Fibroblast of the aortic adventitia (primary cell): ENCODE data around the gene GPT2. TPM values are rescaled to one million over a fixed set of nuclear protein-coding genes. Genes with fewer than 3 reads are reported as not detected.
A peak's percentile ranks its signal among the peaks of the same experiment; 100 is the strongest.

Experiments used
- DNase-seq: peaks from one replicate; pipeline ENCODE4 v3.0.0-alpha.2; 2010; ENCODE audit warnings: low read depth
- H3K4me3 ChIP-seq: 2 replicates; pipeline ENCODE4 v1.5.1; 2011; ENCODE audit warnings: low read depth, mild to moderate bottlenecking, control low read depth, low read length, moderate library complexity
- total RNA-seq: library from RNA; depleted of rRNA; stranded (reverse); fragments of >200 nt; gene quantifications from 2 replicates; pipeline ENCODE4 v1.2.3, GENCODE V29; 2012; ENCODE audit warnings: low replicate concordance
- TF ChIP-seq, protein P1 (sequence below): IDR thresholded peaks from 2 replicates; pipeline ENCODE4 v1.5.1; 2011; ENCODE audit warnings: mild to moderate bottlenecking, low read length, control low read depth, inconsistent platforms; ENCODE audit not compliant: insufficient read depth

The GPT2 gene
- total RNA-seq, 1 donor: 9.7 TPM

DNA sequence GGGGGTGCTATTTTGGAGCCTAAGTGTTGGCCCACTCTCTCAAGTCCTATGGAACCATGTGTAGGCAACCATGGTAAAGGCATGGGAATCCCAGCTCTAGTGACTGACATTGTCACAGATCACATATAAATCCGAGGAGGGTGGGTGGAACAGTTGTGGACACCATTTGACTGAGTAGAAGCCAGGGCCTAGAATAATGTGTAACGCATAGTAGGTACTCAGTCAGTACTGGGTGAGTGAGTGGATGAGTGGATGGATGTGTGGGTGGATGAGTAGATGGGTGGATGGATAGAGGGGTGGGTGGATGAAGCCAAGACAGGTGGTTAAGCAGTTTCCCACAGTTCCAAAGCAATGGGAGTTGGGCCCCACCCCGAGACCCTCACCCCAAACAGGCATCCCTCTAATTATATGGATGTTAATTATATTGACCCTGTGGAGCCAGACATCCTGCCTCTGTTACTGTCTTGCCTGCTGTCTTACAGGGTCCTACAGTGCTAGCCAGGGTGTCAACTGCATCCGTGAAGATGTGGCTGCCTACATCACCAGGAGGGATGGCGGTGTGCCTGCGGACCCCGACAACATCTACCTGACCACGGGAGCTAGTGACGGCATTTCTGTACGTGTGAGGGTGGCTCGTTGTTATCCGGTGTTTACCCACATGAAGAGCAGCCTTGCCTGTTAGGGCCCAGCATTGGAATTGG is 22.3 kb downstream of the GPT2 start:
- DNase-seq: no peak
- TF ChIP-seq, protein P1, sequence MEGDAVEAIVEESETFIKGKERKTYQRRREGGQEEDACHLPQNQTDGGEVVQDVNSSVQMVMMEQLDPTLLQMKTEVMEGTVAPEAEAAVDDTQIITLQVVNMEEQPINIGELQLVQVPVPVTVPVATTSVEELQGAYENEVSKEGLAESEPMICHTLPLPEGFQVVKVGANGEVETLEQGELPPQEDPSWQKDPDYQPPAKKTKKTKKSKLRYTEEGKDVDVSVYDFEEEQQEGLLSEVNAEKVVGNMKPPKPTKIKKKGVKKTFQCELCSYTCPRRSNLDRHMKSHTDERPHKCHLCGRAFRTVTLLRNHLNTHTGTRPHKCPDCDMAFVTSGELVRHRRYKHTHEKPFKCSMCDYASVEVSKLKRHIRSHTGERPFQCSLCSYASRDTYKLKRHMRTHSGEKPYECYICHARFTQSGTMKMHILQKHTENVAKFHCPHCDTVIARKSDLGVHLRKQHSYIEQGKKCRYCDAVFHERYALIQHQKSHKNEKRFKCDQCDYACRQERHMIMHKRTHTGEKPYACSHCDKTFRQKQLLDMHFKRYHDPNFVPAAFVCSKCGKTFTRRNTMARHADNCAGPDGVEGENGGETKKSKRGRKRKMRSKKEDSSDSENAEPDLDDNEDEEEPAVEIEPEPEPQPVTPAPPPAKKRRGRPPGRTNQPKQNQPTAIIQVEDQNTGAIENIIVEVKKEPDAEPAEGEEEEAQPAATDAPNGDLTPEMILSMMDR: no peak
- no peak overlapping the region for H3K4me3 ChIP-seq

DNA sequence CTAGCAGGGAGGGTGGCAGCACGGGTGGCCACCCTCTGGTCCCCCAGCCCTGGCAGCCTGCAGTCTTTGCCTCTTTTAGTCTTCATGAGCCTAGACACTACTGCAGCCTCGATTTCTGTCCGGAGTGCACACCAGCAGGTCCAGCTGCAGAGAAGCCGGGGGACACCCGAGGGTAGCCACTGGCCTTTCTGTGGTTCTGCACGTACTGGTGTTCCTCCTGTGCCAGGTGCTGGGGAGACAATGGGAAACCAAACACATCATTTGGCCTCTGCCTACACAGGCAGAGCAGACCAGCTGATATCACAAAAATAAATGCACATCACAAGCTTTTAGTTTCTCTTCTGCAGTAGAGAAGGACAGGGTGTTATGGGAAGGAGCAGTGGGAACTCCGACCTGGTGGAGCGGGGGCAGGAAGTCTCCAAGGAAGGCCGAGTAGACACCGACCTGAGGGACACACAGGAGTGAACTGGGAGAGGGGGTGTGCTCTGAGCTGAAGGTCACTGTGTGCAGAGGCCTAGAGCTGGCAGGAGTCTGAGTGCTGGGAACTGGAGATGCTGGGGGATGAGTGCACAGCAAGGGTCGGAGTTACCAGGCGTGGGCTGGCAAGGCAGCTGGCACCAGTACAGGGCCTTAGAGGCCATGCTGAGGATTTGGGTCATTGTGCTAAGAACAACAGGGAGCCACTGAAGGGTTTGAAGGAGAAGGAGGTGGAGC is 23.1 kb downstream of the GPT2 start:
- TF ChIP-seq, protein P1: no peak
- no peak overlapping the region for H3K4me3 ChIP-seq
- no peak for DNase-seq

DNA sequence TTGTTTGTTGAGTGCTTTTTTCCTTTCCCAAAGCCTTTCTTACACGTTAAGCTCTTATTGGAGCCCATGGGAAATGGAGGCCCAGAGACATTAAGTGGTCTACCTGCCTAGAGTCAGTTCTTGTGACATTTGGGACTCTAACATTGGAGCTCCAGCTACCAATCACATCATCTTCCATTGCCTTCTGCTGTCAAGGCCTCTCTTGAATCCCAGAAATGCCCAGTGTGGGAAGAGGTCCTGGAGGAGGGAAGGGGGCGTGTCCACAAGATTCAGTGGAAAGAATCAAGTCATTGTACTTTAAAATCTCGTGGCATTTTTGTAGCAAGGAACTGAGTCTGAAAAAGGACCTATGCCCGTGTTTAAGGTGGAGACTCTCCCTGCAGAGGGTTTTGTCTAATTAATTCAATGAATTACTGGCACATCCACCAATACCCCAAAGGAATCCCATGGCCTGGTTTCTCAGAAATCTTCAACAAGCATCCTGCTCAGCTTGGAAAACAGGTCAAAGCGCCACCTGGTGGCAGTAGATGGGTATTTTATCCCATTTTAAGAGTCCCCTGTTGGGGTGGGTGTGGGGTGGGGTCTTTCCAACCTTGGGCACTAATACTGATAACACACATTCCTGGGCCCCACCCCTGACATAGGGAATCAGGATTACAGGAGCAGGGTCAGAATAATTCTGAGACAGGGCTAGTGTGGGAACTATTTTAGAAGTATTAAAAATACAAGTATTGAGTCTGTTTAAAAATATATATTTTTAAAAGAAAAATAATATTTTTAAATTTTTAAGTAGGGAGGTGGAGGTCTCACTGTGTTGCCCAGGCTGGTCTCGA is 24.6 kb downstream of the GPT2 start:
- DNase-seq: peak; percentile 73
- TF ChIP-seq, protein P1: peak; percentile 63

DNA sequence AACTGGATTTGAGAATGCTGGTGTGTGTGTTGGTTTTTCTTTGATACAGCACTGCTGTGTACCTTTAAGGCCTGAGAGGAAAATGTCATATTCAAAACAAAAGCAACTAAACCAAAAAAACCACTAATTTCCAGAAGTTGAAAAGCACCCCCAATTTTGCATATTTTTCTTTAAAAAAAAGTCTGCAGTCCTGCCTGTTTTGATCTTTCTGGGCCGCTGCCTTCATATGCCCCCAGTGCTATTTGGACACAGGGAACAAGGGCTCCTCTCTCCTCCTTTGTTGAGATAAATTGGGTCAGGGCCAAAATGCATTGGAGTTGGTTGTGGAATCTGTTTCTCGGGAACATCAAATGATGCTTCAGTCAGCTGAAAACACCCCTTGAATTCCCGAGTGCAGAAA is 26.9 kb downstream of the GPT2 start:
- TF ChIP-seq, protein P1: no peak
- no peak overlapping the region for H3K4me3 ChIP-seq
- no peak for DNase-seq

More for the DNA sequence above, 24.6 kb downstream of the GPT2 start:
- H3K4me3 ChIP-seq: no peak overlapping the region

DNA sequence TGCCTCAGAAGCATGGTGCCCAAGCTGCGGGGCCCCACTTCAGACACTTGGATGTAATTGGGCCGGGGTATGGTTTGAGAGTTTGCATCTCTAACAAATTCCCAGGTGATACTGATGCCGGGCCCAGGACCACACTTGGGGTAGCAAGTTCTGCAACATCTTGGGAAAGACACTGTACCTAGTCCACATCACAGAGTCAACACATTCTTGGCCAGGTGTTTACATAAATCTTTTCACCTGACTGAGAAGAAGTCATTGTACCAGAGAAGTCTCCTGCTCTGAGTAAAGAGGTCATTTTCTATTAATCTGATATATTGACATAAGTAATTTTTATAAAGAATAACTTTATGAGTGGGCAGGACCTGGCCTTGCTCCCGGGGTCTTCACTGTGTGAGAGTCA is 27.5 kb downstream of the GPT2 start:
- no peak overlapping the region for H3K4me3 ChIP-seq
- DNase-seq: no peak
- TF ChIP-seq, protein P1: no peak

DNA sequence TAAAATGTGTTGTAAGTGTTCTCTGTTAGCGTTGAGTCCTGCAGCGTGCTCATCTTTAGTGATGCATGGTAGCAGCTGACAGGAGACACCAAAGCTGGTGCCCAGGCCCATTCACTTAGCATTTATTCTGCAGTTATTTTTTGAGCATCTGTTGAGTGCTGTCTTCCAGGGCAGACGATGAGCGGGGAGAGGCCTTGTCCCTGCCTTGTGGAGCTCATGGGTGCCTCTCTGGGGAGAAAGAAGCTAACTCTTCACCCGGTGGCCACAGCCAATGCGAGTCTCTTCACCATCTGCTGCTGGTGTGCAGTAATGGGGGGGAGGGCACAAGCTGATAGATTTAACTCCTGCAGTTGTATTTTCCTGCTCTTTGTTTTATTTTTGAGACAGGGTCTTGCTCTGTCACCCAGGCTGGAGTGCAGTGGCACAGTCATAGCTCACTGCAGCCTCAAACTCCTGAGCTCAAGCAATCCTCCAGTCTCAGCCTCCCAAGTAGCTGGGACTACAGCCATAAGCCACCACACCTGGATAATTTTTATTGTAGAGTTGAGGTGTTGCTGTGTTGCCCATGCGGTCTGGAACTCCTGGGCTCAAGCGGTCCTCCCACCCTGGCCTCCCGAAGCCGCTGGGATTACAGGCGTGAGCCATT is 30.5 kb downstream of the GPT2 start:
- TF ChIP-seq, protein P1: no peak
- no peak for DNase-seq
- H3K4me3 ChIP-seq: no peak overlapping the region
